T-helper 22 cell (primary cell): ENCODE measurements around the gene HEXD.
"Not testable (repeated sequence)": the region's sequence is repeated elsewhere in the genome, so short reads cannot be mapped to it uniquely, and the experiment has no call there.

Experiments
- DNase-seq: peaks from one replicate; pipeline ENCODE4 v3.0.0-alpha.2; 2020; ENCODE audit warnings: low read depth

Gene HEXD

GRCh38 chr17:82397449-82398335 is 20.5 kb upstream of the HEXD start:
- no peak for DNase-seq

GRCh38 chr17:82399041-82399441 is 19.1 kb upstream of the HEXD start:
- DNase-seq: no peak

- no peak for DNase-seq
Observed at GRCh38 chr17:82399601-82400101, 18.5 kb upstream of the HEXD start.

- DNase-seq: no peak
Observed at GRCh38 chr17:82400206-82400605, 17.9 kb upstream of the HEXD start.

- no peak for DNase-seq
Observed at GRCh38 chr17:82400830-82401229, 17.3 kb upstream of the HEXD start.

GRCh38 chr17:82402865-82403264 is 15.3 kb upstream of the HEXD start:
- DNase-seq: no peak

- DNase-seq: no peak
Observed at GRCh38 chr17:82403662-82404660, 14.2 kb upstream of the HEXD start.

GRCh38 chr17:82405051-82405450 is 13.1 kb upstream of the HEXD start:
- no peak for DNase-seq

- DNase-seq: no peak
Observed at GRCh38 chr17:82406131-82406671, 11.9 kb upstream of the HEXD start.

- DNase-seq: no peak
Observed at GRCh38 chr17:82407255-82407654, 10.9 kb upstream of the HEXD start.

GRCh38 chr17:82408288-82408937 is 9.7 kb upstream of the HEXD start:
- no peak for DNase-seq

GRCh38 chr17:82408938-82409318 is 9.2 kb upstream of the HEXD start:
- no peak for DNase-seq

- no peak for DNase-seq
Observed at GRCh38 chr17:82410014-82410716, 8.0 kb upstream of the HEXD start.

GRCh38 chr17:82411396-82412053 is 6.6 kb upstream of the HEXD start:
- DNase-seq: no peak

GRCh38 chr17:82412081-82412480 is 6.1 kb upstream of the HEXD start:
- DNase-seq: not testable (repeated sequence)

- no peak for DNase-seq
Observed at GRCh38 chr17:82412535-82413520, 5.3 kb upstream of the HEXD start.

- DNase-seq: no peak
Observed at GRCh38 chr17:82414548-82415281, 3.4 kb upstream of the HEXD start.

- DNase-seq: no peak
Observed at GRCh38 chr17:82415336-82415735, 2.8 kb upstream of the HEXD start.

- DNase-seq: no peak
Observed at GRCh38 chr17:82415786-82416185, 2.4 kb upstream of the HEXD start.
